Keratinocyte (primary cell): ENCODE results near the gene AGL. TPM values are rescaled to one million over a fixed set of nuclear protein-coding genes. Genes with fewer than 3 reads are reported as not detected.
"Not testable (repeated sequence)": the region's sequence is repeated elsewhere in the genome, so short reads cannot be mapped to it uniquely, and the experiment has no call there.

Source experiments
- DNase-seq: peaks from one replicate; pipeline ENCODE4 v3.0.0-alpha.2; 2011; ENCODE audit warnings: low read depth, missing footprints, low spot score
- FAIRE-seq: peaks from 2 replicates; lab custom pipeline; 2011; peaks lifted over from hg19 to GRCh38; lab: Jason Lieb, UNC
- H2AFZ ChIP-seq: 2 replicates; pipeline ENCODE4 v1.6.0; 2012; ENCODE audit warnings: low read length, control low read depth, inconsistent platforms; ENCODE audit not compliant: control insufficient read depth
- H3K27ac ChIP-seq: 2 replicates; pipeline ENCODE4 v1.5.1; 2011; ENCODE audit warnings: low read length; ENCODE audit not compliant: control insufficient read depth, insufficient read depth
- H3K27me3 ChIP-seq: 3 replicates; pipeline ENCODE4 v1.6.0; 2011; ENCODE audit warnings: low read length; ENCODE audit not compliant: control insufficient read depth, insufficient read depth; ENCODE audit errors: extremely low read depth
- H3K36me3 ChIP-seq, 2 experiments: 2 replicates in 1 of 2; 3 replicates in 1 of 2; pipeline ENCODE4 v1.5.1; 2011; ENCODE audit warnings: low read length in 2 of 2, mild to moderate bottlenecking in 1 of 2; ENCODE audit not compliant: control insufficient read depth in 2 of 2, insufficient read depth in 2 of 2; ENCODE audit errors: extremely low read depth in 1 of 2
- H3K4me1 ChIP-seq: 3 replicates; pipeline ENCODE4 v1.5.1; 2011; ENCODE audit warnings: low read length; ENCODE audit not compliant: control insufficient read depth, insufficient read depth; ENCODE audit errors: extremely low read depth
- H3K4me2 ChIP-seq: 3 replicates; pipeline ENCODE4 v1.6.0; 2011; ENCODE audit warnings: low read depth, low read length; ENCODE audit not compliant: control insufficient read depth, insufficient read depth; ENCODE audit errors: extremely low read depth
- H3K4me3 ChIP-seq, 3 experiments: fragments of 200-600 bp in 1 of 3; sonication (generic) in 1 of 3; 2 replicates in 2 of 3; 3 replicates in 1 of 3; pipeline ENCODE4 v1.5.1; 2011 to 2016; ENCODE audit warnings: low read length in 3 of 3, mild to moderate bottlenecking in 3 of 3, control low read depth in 2 of 3, inconsistent platforms in 1 of 3, low read depth in 1 of 3, mixed read lengths in 1 of 3, mixed run types in 1 of 3, moderate library complexity in 1 of 3; ENCODE audit not compliant: control insufficient read depth in 2 of 3, insufficient read depth in 2 of 3; ENCODE audit errors: extremely low read depth in 1 of 3
- H3K79me2 ChIP-seq: 2 replicates; pipeline ENCODE4 v1.6.0; 2012; ENCODE audit warnings: low read length; ENCODE audit not compliant: control insufficient read depth, insufficient read depth
- H3K9ac ChIP-seq: 3 replicates; pipeline ENCODE4 v1.6.0; 2011; ENCODE audit warnings: low read length; ENCODE audit not compliant: control insufficient read depth, insufficient read depth; ENCODE audit errors: extremely low read depth
- H3K9me1 ChIP-seq: 3 replicates; pipeline ENCODE4 v1.6.0; 2011; ENCODE audit warnings: low read length; ENCODE audit not compliant: control insufficient read depth, insufficient read depth; ENCODE audit errors: extremely low read depth
- H3K9me3 ChIP-seq: 2 replicates; pipeline ENCODE4 v1.5.1; 2012; ENCODE audit warnings: low read depth, low read length; ENCODE audit not compliant: control insufficient read depth
- H4K20me1 ChIP-seq: 3 replicates; pipeline ENCODE4 v1.6.0; 2011; ENCODE audit warnings: low read length; ENCODE audit not compliant: control insufficient read depth, insufficient read depth; ENCODE audit errors: extremely low read depth
- CTCF ChIP-seq, 3 experiments: IDR thresholded peaks in 1 of 3; conservative IDR thresholded peaks in 1 of 3; optimal IDR thresholded peaks in 1 of 3; 2 replicates in 2 of 3; 3 replicates in 1 of 3; pipeline versions ENCODE3 to v1.5.1; 2011; ENCODE audit warnings: low read length in 3 of 3, mild to moderate bottlenecking in 3 of 3, moderate library complexity in 2 of 3, control low read depth in 1 of 3, inconsistent platforms in 1 of 3; ENCODE audit not compliant: insufficient read depth in 2 of 3; ENCODE audit errors: extremely low read depth in 1 of 3
- EZH2 ChIP-seq: IDR thresholded peaks from one replicate; pipeline ENCODE4 v1.6.1; 2012; ENCODE audit warnings: inconsistent platforms, mild to moderate bottlenecking, low read length, moderate library complexity
- dilution Hi-C: fragments of 300-500 bp; cut with MboI; formaldehyde crosslinking; loops from one replicate; pipeline ENCODE4 v1.7.0; 2020; ENCODE audit warnings: low sequenced_read_pairs; ENCODE audit not compliant: extremely low pct_ligation_motif_present
- polyA plus RNA-seq, 5 experiments: library from polyadenylated mRNA; depleted of rRNA in 3 of 5; stranded (reverse) in 3 of 5; stranded (forward) in 1 of 5; unstranded in 1 of 5; fragments of >200 nt; gene quantifications; 1 replicate in 1 of 5; 2 replicates in 3 of 5; 3 replicates in 1 of 5; pipeline versions ENCODE4 v1.2.1 to v1.2.3, GENCODE V29; 2011 to 2012; ENCODE audit warnings: missing spikeins in 2 of 5, low read depth in 1 of 5, low replicate concordance in 1 of 5

Gene AGL
- polyA plus RNA-seq, 1 donor (not counting 4 experiments of a cell fraction or from before 2014, with no cell fraction given): 8.2 TPM

DNA sequence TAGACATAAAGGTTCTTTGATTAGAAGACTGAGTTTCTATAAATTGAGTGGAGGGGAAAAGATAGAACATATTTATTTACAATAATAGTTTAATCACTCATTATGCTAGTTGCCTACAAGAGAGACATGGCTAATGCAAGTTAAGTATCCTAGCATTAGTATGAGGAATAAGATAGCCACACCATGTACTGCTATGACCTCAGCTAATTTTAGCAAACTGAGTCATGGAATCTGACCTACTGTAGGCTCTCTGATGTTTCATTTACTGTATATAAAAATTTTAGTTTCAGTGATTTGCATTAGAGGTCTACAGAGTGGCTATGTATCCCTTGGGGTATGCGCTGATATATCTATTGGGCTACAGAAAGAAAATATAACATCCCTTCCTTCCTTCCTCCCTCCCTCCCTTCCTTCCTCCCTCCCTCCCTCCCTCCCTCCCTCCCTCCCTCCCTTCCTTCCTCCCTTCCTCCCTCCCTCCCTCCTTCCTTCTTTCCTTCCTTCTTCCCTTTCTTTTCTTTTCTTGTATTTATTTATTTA lies 5.8 kb downstream of the AGL start:
- DNase-seq (no peak), FAIRE-seq (no peak)
- no peaks in the 10 kb centered on the region for H4K20me1 ChIP-seq
- H3K9me3 ChIP-seq: no peaks in the 10 kb centered on the region
- H3K4me1 ChIP-seq: peaks cover 10% of the 10 kb centered on the region
- no peaks in the 10 kb centered on the region for H3K79me2 ChIP-seq
- no peaks in the 10 kb centered on the region for H3K36me3 ChIP-seq
- H3K4me2 ChIP-seq: no peak overlapping the region
- H2AFZ ChIP-seq: no peak overlapping the region
- no peaks in the 10 kb centered on the region for H3K9me1 ChIP-seq
- H3K27ac ChIP-seq: no peak overlapping the region
- dilution Hi-C loops: no loop called here
- no peak for TF ChIP-seq EZH2
- H3K4me3 ChIP-seq: no peak overlapping the region
- no peak overlapping the region for H3K9ac ChIP-seq
- H3K27me3 ChIP-seq: no peaks in the 10 kb centered on the region

DNA sequence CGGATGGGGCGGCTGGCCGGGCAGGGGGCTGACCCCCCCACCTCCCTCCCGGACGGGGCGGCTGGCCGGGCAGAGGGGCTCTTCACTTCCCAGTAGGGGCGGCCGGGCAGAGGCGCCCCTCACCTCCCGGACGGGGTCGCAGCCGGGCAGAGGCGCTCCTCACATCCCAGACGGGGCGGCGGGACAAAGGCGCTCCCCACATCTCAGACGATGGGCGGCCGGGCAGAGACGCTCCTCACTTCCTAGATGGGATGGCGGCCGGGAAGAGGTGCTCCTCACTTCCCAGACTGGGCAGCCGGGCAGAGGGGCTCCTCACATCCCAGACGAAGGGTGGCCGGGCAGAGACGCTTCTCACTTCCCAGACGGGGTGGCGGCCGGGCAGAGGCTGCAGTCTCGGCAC lies 6.9 kb downstream of the AGL start:
- H3K27me3 ChIP-seq, dilution Hi-C loops, DNase-seq, H3K9me1 ChIP-seq, H3K4me2 ChIP-seq, H2AFZ ChIP-seq, H4K20me1 ChIP-seq, FAIRE-seq, H3K27ac ChIP-seq, H3K36me3 ChIP-seq, H3K4me1 ChIP-seq, H3K79me2 ChIP-seq, H3K9me3 ChIP-seq, H3K9ac ChIP-seq, H3K4me3 ChIP-seq: not testable (repeated sequence)

DNA sequence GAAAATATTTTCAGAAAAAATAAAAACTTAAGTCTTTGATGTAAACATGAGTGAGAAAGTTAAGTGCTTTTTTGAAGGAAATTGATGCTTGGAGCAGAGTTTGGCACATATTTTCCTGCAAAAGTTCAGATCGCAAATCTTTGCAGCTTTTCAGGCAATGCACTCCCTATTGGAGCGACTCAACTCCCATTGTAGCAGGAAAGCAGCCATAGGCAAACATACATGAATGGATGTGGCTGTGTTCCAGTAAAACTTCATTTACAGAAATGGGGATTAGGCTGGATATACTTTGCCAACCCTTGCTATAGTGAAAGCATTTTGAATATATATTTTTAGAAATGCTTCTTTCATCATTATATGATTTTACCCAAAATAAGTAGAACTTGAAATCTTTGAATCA lies 8.1 kb downstream of the AGL start:
- H3K9me1 ChIP-seq: no peaks in the 10 kb centered on the region
- H2AFZ ChIP-seq: no peak overlapping the region
- dilution Hi-C loops: no loop called here
- no peak for FAIRE-seq
- H3K27ac ChIP-seq: no peak overlapping the region
- H3K4me1 ChIP-seq: no peaks in the 10 kb centered on the region
- no peak for TF ChIP-seq CTCF (optimal IDR thresholded peaks at IDR 0.05 in 1 of 3, IDR thresholded peaks at IDR 0.05 in 1 of 3, conservative IDR thresholded peaks at IDR 0.05 in 1 of 3; ENCODE audit: extremely low read depth in 1 of 3, insufficient read depth in 2 of 3, low read length in 3 of 3)
- TF ChIP-seq EZH2: no peak
- H3K27me3 ChIP-seq: no peaks in the 10 kb centered on the region
- H3K4me2 ChIP-seq: no peak overlapping the region
- no peak overlapping the region for H3K9ac ChIP-seq
- no peak for DNase-seq
- H3K4me3 ChIP-seq: no peak overlapping the region
- H3K36me3 ChIP-seq: no peaks in the 10 kb centered on the region
- H3K79me2 ChIP-seq: no peaks in the 10 kb centered on the region
- no peaks in the 10 kb centered on the region for H3K9me3 ChIP-seq
- H4K20me1 ChIP-seq: no peaks in the 10 kb centered on the region
